Measurements from ENCODE around the gene SLC22A31.

The SLC22A31 gene

GRCh38 chr16:89149386-89149785 is 51.0 kb downstream of the SLC22A31 start:
- no peak for DNase-seq (ENCODE audit: low read depth in 2 of 2)

GRCh38 chr16:89147085-89147817 is 53.1 kb downstream of the SLC22A31 start:
- DNase-seq (ENCODE audit: low read depth in 2 of 2) = no peak

- DNase-seq (ENCODE audit: low read depth in 2 of 2) = no peak
Observed at GRCh38 chr16:89146211-89147005, 53.9 kb downstream of the SLC22A31 start.
